T-helper 1 cell treated with Interleukin-12 subunit alpha and Interleukin-12 subunit beta and Interleukin-4 antibody, amounts not matched to agents 30 ng/mL and 1 ng/mL, for 36 hours (primary cell): Measurements from ENCODE around the gene ATG13. TPM values are rescaled to one million over a fixed set of nuclear protein-coding genes. Genes with fewer than 3 reads are reported as not detected.

Source experiments
- intact Hi-C: fragments of 100-400 bp; cut with micrococcal nuclease; formaldehyde crosslinking; loops from one replicate; pipeline ENCODE4 v1.15.1; 2024
- total RNA-seq: library from RNA; stranded (reverse); gene quantifications from 2 replicates; pipeline ENCODE4 v1.2.3, GENCODE V29; 2022

ATG13 gene
- total RNA-seq, 1 donor from 2014 or later, result 86.6 TPM

- intact Hi-C loops, result no loop called here
These were observed 24.3 kb downstream of the ATG13 start for GRCh38 chr11:46641639-46642038.

- intact Hi-C loops, result no loop called here
These were observed 25.4 kb downstream of the ATG13 start for GRCh38 chr11:46642627-46643335.

- intact Hi-C loops, result no loop called here
These were observed 26.2 kb downstream of the ATG13 start for GRCh38 chr11:46643531-46643930.

- intact Hi-C loops, result no loop called here
These were observed 26.6 kb downstream of the ATG13 start for GRCh38 chr11:46643986-46644385.

GRCh38 chr11:46649180-46649738 is 31.9 kb downstream of the ATG13 start:
- intact Hi-C loops, result no loop called here

- intact Hi-C loops, result no loop called here
These were observed 38.3 kb downstream of the ATG13 start for GRCh38 chr11:46655631-46656030.

- intact Hi-C loops, result no loop called here
These were observed 39.8 kb downstream of the ATG13 start for GRCh38 chr11:46657186-46657585.

GRCh38 chr11:46658259-46658658 is 40.9 kb downstream of the ATG13 start:
- intact Hi-C loops, result no loop called here

- intact Hi-C loops, result no loop called here
These were observed 42.6 kb downstream of the ATG13 start for GRCh38 chr11:46659908-46660307.

GRCh38 chr11:46661836-46662235 is 44.5 kb downstream of the ATG13 start:
- intact Hi-C loops, result no loop called here

GRCh38 chr11:46662366-46662765 is 45.0 kb downstream of the ATG13 start:
- intact Hi-C loops, result no loop called here

GRCh38 chr11:46663277-46663940 is 46.1 kb downstream of the ATG13 start:
- intact Hi-C loops, result no loop called here

- intact Hi-C loops, result no loop called here
These were observed 47.3 kb downstream of the ATG13 start for GRCh38 chr11:46664612-46665011.

GRCh38 chr11:46665356-46665755 is 48.0 kb downstream of the ATG13 start:
- intact Hi-C loops, result no loop called here

GRCh38 chr11:46666516-46666915 is 49.2 kb downstream of the ATG13 start:
- intact Hi-C loops, result no loop called here

GRCh38 chr11:46667043-46667481 is 49.7 kb downstream of the ATG13 start:
- intact Hi-C loops, result no loop called here

GRCh38 chr11:46668480-46669085 is 51.2 kb downstream of the ATG13 start:
- intact Hi-C loops, result no loop called here

- intact Hi-C loops, result loop anchor here (10.0 kb wide), 1 partner anchor 285 kb away; the partner anchor contains the start of gene MDK
These were observed 52.4 kb downstream of the ATG13 start for GRCh38 chr11:46669711-46670139.

GRCh38 chr11:46670521-46670920 is 53.2 kb downstream of the ATG13 start:
- intact Hi-C loops, result loop anchor here (10.0 kb wide), 1 partner anchor 286 kb away; the partner anchor contains the start of gene MDK

GRCh38 chr11:46671958-46672315 is 54.6 kb downstream of the ATG13 start:
- intact Hi-C loops, result loop anchor here (1.0 to 10.0 kb wide), 4 partner anchors 28 to 320 kb away; partner anchors contain the start of genes ARHGAP1, ATG13, HARBI1 and MDK

GRCh38 chr11:46672381-46672839 is 55.1 kb downstream of the ATG13 start:
- intact Hi-C loops, result loop anchor here (10.0 kb wide), 1 partner anchor 288 kb away; the partner anchor contains the start of gene MDK
